NCI-H1436 (cell line): ENCODE results near the gene FAM53B.

ENCODE experiments used
- DNase-seq: peaks from one replicate; lab custom pipeline; 2025; lab: John Stamatoyannopoulos, UW

The FAM53B gene

DNA sequence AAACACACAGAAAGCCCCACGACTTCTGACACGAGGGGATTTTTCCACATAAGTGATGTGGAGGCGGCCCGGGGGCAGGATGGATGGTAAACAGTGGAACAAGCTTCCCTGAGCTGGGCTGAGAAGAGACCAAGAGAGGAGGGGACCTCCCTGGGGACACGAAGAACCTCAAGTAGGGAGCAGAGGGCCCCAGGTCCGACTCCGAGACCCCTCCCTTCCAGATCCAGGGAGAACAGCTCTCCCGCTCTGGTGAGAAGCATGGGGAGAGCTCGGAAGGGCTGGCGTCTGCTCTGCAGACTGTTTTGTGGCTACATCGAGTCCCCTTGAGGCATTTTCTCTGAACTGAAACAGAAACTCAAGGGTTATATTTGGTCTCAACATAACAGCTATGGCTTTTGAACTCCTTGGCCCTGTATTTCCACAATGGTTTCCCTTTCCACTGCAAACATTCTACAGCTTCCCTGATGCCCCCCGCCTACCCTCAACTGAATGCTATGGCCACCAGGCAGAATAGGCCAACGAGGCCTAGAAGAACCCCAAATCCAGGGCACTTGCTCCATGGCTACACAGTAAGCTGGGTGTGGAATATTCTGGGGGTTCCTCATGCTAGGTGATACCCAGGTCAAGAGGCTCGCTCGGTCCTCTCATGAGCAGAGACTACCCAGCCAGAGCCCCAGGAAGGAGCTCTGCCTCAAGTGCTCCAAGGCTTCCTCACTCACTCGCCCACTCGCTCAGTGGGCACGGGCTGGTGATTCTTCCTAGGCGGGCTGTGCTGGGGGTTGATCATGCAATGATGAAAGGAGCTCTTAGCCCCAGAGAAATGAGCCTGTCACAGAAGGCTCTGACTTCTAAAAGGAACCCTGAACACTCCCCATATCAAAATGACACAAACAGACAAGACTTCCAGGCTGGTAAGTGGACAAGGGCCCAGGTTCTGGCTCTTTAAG, 47.5 kb downstream of the FAM53B start:
- DNase-seq: no peak

DNA sequence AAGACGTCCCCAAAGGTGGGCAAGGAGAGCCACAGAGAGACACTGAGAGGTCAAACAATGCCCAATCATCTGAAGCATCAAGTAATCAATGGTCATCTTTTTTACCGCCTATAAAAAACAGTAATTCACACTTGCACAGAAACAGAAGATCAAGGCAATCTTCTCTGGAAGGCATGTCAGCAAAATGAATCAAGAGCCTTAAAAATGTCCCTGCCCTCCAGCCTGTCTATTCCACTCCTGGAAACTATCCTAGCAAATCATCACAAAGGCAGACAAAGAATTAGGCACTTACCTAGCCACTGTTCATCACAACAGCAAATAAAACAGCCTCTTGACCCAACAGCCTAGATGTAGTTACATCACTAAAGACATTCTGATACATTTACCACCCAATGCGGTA, 48.9 kb downstream of the FAM53B start:
- DNase-seq: no peak

DNA sequence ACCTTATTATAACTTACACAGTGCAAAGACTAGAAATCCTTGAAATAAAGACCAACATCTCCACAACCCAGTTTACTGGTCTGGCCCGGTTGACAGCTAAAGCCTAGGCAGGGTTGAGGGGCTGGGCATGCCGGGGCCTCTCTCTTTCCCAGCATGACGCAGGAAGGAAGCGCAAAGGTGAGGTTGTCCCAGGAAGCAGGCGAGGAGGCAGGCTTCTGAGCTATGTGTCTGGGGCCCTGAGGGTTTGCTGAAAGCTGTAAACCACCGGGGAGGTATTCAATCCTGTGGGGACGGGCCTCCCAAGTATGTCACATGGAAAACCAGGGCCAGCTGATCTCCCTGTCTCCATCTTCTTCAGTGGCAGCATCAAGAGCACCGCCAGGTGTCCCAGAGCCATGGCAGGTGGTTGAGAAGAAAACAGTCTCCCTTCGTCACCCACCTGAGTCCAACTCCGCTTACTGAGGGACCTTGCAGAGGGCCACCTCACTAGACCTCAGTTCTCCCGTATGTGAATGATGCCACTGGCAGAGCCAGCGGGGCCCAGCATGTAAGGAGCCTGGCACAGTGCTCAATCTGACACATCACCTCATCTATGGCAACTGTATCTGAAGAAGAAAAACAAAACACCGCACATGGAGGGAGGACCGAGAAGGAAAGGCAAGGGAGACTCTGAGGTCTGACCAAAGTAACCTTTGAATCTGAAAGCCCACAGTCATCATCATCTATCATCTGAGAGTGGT, 49.5 kb downstream of the FAM53B start:
- DNase-seq: no peak

DNA sequence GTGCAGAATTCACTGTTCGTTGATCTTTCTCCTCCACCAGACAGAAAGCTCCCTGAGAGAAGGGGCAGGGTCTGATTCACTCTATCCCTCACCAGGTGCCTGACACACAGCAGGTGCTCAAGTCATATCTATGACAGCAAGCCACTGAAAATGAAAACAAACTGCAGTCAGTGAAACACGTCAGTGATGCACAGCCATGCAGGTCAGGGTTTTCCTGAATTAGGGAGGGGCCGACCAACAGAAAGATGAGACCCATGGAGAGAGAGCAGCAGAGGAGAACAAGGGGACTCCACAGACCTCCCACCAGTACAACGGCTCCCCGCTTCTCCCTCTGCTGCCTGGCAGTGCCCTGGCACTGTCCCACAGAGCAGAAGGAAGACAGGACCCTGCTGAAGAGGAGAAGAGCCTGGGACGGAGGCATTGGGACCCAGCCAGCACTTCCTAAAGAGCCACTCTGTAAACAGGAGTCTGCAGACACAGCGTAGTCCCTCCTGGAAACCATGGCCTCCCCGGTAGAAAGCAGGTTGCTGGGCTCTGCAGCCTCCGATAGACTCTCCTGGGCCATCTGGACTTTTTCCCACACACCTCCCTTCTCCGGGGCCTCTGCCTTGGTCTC, 50.3 kb downstream of the FAM53B start:
- DNase-seq: peak; percentile 62

DNA sequence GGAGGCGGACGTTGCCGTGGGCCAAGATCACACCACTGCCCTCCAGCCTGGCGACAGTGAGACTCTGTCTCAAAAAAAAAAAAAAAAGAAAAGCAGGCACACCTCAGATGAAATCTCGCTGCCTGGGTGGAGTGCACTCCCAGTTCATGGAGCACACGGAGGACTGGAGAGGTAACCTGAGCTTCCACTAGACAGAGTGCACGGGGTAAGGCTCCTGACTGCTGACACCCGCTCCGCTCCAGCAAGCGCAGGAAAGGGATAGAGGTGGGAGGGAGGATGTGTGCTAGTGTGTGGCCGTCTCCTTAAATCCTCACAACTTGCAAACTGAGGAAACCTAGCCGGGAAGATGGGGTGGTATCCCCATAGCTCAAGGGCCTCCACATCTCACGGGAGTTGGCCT, 50.8 kb downstream of the FAM53B start:
- peak; percentile 74 for DNase-seq

DNA sequence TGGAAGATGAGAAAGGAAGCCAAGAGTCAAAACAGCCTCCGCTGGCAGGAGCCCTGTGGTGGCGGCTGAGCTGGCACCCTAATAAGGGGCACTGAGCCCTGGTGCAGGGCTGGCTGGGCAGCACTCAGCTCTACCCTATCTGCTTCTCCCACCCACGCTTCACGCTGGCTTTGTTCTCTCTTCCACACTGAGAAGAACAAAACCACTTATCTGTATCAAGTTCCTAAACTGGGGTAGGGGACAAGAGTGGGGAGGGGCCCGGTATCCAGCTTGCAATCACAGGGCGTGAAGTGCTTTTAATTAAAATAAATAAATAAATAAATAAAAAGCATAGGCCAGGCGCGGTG, 52.1 kb downstream of the FAM53B start:
- no peak for DNase-seq

DNA sequence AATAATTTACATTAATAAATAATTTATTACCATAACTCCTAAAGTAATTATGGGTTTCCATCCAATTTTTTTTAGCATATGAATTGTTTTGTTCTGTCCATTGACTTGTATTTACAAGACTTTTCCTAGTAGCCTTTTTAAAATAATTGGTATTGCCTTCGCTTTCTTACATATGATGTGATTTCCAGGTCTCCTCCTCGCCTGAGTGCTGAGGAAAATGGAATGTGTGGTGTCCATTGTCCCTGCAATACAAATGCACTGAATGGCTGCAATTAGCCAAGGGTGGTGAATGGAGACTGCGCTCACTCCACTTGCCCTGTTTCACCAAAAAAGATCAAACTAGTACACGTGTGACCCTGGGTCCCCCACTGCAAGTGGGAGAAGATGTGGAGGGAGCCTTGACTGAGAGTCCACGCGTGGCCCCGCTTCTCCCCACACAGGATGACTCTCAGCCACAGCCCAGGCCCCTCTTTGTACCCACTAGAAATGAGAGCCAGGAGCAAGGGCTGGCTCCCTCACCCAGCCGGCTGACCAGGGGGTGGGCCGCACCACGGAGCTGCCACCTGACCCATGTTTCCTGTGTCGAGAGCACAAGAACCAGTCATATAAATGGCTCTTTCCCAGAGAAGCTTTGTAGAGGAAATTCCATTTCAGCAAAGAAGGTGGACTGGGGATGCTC, 52.6 kb downstream of the FAM53B start:
- DNase-seq: peak; percentile 30

DNA sequence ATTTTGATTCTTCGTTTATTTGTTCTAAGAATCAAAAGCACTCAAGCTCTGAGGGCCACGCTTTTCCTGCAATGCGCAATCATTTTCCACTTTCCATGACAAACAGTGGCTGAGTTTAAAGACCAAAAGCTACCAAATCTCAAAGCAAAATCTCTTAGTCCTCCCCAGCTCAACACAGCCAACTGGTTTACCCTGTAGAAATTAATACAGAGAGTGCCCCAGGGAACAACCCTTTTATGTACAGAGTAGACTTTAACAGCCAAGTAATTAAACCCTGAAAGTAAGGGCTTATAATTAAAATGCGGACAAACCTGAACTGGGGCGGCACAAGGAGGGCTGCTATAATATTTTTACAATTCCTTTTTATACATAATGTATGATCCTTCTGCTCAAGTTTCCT, 53.2 kb downstream of the FAM53B start:
- peak; percentile 90 for DNase-seq

DNA sequence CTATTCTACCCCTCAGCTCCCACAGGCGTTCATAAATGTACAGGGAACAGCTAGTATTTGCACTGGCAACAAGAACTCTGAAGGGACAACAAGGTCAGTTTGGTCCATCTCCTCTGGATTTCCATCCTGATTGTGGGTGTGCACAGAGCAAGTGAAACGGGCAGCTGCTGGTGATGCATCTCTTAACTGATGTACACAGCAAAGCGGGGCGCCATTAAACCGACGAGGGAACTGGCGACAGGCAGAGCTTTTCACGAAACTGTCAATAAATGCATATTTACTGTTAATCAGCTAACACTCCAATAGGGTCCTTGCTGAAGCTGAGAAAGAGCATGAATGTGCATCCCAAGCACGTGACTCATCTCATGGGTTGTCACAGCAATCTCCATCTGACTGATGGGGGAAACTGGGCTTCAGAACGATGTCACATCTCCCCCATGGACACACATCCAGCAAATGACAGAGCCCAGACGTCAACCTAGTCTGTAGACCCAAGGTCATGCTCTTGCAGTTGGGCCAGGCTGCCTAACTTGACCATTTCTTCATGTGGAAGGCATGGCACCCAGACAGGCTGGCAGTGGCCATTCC, 54.2 kb downstream of the FAM53B start:
- no peak for DNase-seq

DNA sequence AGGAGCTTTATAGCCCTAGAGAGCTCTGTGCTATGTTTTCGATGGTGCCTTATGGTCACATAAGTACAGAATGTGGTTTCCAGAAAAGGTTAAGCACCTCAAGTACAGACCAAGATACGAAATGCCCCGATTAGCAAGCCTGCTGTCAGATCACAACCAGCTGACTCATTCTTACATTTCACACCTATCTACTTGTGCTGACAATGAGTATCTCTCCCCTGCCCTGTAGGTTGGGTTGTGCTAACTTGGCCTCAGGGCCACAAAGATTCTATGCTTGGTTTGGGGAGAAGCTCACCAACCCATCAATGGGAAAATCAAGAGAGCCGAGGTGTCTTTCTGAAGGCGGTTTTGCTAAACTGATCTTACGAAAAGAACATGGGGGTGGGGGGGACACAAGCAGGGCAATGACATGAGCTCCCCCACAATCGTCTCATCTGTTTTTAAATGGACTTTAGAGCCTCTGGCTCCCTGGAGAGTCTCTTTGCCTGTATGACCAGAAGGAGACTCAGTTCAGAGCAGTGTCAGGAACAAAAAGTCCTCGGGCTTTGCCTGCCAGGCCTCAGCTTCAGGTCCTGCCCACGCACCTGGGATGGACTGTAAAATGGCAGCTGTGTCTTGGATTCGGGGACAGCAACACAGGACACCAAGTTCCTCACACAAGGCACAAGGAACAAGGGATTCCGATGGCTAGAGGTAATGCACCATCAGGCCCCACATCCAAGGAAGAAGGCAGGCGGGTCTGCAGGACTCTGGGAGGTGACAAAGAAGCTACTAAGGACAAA, 55.1 kb downstream of the FAM53B start:
- DNase-seq: no peak

DNA sequence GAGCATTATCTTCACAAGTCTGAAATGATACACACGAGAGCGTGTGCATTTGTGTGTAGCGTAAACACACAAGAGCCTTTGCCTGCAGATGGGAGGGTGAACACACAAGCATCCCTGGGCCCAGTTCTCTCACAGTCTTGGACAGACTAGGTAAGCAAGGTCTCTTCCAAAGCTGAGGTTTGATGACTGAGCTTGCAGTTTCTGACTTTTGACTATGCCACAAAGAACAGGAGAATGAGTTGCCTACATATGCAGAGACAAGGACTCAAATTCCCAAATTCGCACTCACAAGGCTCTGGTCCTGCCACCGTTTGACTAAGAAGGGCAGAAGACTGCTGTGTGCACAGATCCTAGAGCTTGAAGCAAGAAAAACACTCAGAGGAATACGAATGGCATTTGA, 55.8 kb downstream of the FAM53B start:
- no peak for DNase-seq

DNA sequence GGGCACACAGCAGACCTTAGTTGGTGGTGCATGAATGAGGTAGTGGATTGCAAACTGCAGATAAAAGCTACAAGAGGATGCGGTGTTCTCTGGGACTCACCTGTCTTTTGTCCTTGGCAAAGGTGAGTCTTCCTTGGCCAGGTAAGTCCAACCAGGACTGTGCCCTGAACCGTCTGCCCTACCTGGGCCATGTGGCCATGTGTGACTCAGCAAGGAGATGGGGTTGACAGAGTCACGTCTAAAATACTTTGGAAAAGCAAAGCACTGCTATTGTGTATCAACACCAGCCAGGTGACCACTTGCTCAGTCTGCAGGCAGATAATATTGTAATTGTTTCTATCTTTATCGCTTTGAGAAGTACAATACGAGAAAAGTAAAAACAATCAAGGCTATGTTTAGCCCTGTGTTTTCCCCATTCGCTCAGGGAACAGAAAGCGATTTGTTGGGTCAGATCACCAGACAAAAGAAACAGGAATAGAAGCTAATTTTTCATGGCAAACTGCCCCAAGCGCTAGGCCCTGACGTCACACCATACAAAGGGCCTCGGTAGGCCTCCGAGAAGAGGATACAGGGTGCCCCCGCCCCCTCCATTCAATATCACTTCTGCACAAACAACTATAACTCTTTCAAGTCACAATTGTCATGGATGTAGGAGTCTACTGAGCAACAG, 57.3 kb downstream of the FAM53B start:
- DNase-seq: no peak

DNA sequence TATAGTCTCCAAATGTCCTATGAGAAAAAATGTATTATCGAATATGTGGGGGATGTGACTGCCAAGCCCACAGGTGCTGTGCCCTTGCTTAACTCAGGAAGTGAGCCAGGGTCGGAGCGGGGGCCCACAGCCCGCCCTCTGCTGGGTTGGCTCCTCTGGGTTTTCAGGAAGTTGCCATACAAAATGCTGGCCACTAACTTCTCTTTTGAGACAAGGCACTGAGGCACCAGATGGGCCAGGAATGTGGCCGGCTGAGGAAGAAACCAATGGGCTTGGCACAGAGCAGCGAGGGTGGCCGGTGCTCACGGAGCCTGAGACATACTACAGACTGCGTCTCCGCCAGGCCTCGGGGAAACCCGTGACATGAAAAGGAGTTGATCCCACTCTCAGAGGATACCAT, 58.9 kb downstream of the FAM53B start:
- DNase-seq: no peak

DNA sequence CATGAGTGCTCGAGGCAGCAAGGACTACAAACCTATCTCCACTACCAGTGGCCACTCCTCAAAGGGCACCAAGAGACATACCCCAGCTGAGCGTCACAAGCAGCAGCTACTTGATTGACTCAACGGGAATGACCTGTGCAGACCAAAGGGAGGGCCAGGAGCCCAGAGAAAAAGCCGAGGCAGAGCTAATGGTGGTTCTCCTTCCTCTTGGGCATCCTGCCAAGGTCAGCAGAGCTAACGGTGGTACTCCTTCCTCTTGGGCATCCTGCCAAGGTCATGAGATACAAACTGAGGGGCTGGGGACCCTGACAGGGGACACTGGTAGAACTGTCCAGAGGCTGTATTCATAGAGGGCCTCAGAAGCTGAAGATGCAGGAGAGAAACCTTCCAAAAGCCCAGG, 60.4 kb downstream of the FAM53B start:
- no peak for DNase-seq

DNA sequence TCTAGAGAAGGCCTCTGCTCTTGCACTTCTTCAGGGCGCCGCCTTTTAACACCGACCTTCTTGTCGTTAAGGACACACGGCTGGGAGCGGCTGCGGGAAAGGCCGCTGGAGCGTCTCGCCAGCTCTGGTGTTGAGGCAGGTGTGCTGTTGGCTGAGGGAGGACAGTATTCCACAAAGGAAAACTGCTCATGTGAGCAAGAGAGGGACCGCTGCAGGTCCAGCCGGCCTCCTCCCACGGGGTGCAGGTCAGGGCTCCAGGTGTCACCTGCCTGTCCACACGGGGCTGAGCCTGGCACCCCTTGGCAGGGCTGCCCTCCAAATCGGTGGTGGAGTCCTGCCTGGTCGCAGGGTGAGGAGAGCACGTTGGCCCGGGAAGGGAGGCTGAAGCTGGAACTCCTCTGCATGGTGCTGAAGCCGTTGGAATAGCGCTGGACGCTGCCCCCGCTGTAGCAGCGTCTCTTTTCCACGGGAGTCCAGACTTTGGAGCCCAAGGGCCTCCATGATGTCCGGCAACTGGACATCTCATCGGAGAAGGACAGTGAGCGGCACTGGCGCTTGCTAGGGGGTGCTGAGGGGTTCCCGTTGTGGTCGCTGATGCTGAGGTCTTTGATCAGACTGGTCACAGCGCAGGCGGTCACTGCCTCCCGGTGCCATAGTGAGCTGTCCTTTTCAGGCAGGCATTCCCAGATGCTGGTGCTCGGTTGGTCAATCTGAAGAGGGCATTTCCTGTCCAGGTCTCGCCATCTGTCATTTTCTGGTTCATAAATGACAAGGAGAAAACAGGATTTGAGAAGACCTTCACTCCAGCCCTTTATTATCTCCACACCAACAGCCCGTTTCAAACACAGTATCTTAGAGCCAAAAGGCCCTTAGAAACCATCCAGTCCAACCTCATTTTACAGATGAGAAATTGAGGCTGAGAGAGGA, 62.3 kb downstream of the FAM53B start:
- DNase-seq: no peak

DNA sequence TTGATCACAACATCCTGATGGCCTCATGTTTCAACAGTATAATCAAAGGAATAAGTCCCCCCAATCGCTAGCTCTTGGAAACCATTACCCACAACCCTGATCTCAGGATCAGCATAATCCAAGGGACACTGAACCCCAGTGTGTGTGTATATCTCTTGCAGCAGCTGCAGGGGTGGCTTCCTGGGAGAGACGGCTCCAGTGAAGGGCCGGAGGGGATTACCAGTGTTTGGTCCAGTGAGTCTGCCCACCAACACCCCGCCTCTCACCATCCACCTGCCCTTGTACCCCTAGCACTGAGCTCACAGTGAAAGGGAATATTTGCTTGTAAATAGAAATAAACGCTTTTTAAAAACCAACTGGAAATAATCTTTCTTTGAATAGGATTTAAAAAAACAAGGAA, 63.1 kb downstream of the FAM53B start:
- no peak for DNase-seq

DNA sequence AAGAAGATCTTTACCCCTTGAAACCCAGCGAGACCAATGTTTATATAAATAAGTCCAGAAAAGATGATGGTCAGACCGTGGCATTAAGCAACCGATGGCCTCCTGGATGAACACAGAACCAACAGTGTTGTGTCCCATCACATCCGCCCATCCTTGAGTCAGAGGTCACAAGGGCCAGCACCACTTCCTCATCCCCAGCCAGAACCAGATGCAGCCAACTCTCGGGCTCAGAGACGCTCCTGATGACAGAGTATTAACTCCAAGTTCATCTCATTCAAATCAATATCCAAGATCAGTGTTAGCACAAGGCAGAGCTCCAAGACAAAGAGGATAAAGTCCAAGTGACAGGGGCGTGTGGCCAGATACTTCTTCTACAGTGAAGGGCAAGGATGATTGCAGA, 63.5 kb downstream of the FAM53B start:
- no peak for DNase-seq

DNA sequence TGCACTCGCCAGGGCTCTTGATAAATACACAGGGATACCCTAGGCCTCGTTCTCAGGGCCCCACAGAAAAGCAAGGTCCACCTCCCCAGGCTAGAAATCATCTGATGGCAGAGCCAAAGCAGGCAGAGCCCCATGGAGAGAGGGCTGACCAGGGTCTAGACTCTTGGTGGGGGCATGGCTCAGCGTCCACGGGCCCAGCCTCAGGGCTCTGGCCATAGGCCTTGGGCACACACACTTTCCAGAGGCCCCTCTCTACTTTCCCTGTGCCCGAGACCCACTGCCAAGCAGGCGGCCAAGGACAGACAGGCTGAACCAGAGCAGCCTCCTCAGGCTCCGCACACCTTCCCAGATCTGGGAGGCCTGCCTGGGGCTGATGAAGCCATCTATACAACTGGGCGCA, 64.8 kb downstream of the FAM53B start:
- DNase-seq: no peak

DNA sequence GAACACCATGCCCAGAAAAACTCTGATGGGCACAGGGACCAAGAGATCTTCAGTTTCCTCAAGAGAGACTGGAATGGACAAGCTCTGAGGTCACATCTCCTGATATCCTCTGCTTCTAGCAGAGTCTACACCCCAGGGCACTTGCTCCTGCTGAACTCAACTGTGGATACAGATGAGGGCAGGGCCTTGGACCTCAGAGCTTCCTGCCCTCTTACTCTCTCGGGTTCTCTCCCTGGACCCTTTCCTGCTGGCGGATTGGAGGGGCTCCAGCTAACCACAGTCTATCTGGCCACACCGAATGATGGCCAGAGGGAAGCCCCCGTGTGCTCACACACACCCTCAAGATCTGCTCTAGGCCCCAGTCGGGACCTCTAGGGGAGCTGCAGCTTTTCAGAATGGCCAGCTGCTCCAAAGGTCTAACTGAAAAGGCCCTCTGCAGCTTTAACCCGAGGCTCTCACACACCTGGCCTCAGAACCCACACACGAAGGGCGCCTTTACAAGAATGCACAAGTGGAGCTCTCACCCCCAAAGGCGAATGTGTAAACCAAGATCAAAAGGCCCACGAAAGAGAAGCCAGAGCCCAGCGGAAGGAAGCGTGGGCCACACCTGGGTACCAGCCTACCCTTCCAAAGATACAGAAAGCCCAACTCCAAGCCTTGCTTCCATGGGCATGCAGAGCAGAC, 65.5 kb downstream of the FAM53B start:
- no peak for DNase-seq
